ENCODE measurements around the gene LMO7.

Gene LMO7

DNA sequence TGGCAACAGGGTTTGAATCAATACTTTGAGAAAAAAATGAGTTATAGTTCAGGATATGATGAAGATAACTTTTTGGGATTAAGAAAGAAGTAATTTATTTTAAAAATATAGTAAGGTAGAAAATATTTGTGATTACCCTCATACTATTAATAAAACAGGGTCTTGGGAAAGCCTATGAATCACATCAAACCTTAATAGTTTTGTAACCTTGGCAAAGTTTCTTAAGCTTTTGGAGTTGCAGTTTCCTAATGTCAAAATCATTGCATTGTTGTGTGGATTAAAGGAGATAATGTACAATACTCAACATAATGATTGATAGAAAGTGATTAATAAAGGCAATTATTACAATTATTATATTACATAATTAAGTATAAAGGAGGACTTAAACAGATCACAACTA, 149.0 kb downstream of the LMO7 start:
- no peak overlapping the region for H3K4me2 ChIP-seq (ENCODE audit: low read length, poor library complexity, severe bottlenecking)
- no peak overlapping the region for H2BK15ac ChIP-seq (ENCODE audit: low read depth, poor library complexity, severe bottlenecking)
- H3K9ac ChIP-seq (ENCODE audit: low read length): peak overlapping the region; percentile 22
- no peak overlapping the region for H2BK12ac ChIP-seq (ENCODE audit: low read length in 2 of 2)
- H2AK5ac ChIP-seq (ENCODE audit: low read length, severe bottlenecking): no peak overlapping the region
- H3K9me3 ChIP-seq (ENCODE audit: control insufficient read depth, low read length): no peaks in the 10 kb centered on the region
- H2BK5ac ChIP-seq (ENCODE audit: low read depth, low read length, poor library complexity, severe bottlenecking): no peak overlapping the region
- no peaks in the 10 kb centered on the region for H3K27me3 ChIP-seq (ENCODE audit: control insufficient read depth in 1 of 2, insufficient read depth in 1 of 2, low read length in 2 of 2)
- no peak for DNase-seq
- H3K4me1 ChIP-seq (ENCODE audit: control insufficient read depth, insufficient read depth, low read depth, low read length): peaks cover 2% of the 10 kb centered on the region
- H4K91ac ChIP-seq (ENCODE audit: low read length): no peak overlapping the region
- H4K8ac ChIP-seq (ENCODE audit: low read length): no peak overlapping the region
- H3K36me3 ChIP-seq (ENCODE audit: control insufficient read depth in 1 of 2, insufficient read depth in 2 of 2, low read depth in 1 of 2, low read length in 2 of 2): peaks cover 0 to 9% of the 10 kb centered on the region in 2 experiments
- H3K4me3 ChIP-seq (ENCODE audit: insufficient read depth in 1 of 2, low read depth in 1 of 2, low read length in 2 of 2): no peak overlapping the region
- no peak overlapping the region for H2BK120ac ChIP-seq (ENCODE audit: low read depth, low read length)
- no peak overlapping the region for H3K4ac ChIP-seq (ENCODE audit: low read depth in 1 of 2, low read length in 2 of 2)
- no peak overlapping the region for H2AFZ ChIP-seq (ENCODE audit: low read depth, low read length)
- no peak overlapping the region for H3K18ac ChIP-seq (ENCODE audit: low read depth in 1 of 2, low read length in 2 of 2)
- no peak overlapping the region for H3K14ac ChIP-seq (ENCODE audit: low read length in 2 of 2)
- no peak overlapping the region for H3K27ac ChIP-seq (ENCODE audit: low read length, poor library complexity, severe bottlenecking)
- H3K23ac ChIP-seq (ENCODE audit: low read length in 2 of 2): no peak overlapping the region
- H3K79me1 ChIP-seq (replicated peaks; ENCODE audit: low read length, poor library complexity, severe bottlenecking): peaks cover 24% of the 10 kb centered on the region

DNA sequence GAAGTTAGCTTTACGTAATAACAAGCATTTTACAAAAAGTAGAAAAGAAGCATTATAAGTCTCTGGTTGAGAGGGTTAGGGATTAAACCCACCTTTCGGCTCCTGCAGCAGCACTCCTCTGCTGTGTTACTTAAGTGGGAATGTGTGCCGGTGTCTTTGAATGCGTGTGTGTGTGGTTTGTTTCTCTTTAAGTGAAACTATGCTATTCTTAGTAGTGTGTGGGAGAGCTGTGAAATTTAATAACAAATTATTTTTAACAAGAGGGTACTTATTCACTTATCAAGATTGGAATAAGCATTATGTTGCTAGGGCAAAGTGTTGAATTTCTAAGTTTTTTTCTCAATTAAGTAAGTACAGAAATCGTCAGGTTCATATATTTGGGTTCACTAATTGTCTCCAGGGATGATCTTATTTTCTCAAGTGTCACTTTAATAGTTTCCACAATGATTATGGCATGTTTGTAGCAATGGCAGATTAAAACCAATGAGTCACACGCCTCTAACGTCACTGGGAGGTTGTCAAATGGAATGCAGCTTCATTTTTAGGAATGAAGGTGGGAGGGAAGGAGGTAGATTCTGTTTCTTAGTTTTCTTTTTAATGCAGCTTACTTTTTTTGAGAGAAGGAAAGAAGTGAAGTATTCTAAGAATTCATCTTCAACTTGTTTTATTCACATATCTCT, 151.3 kb downstream of the LMO7 start:
- peaks cover 0 to 4% of the 10 kb centered on the region in 2 experiments for H3K36me3 ChIP-seq (ENCODE audit: control insufficient read depth in 1 of 2, insufficient read depth in 2 of 2, low read depth in 1 of 2, low read length in 2 of 2)
- H3K4me2 ChIP-seq (ENCODE audit: low read length, poor library complexity, severe bottlenecking): no peak overlapping the region
- no peak overlapping the region for H3K14ac ChIP-seq (ENCODE audit: low read length in 2 of 2)
- H3K27me3 ChIP-seq (ENCODE audit: control insufficient read depth in 1 of 2, insufficient read depth in 1 of 2, low read length in 2 of 2): no peaks in the 10 kb centered on the region
- no peak overlapping the region for H3K4me3 ChIP-seq (ENCODE audit: insufficient read depth in 1 of 2, low read depth in 1 of 2, low read length in 2 of 2)
- no peaks in the 10 kb centered on the region for H3K9me3 ChIP-seq (ENCODE audit: control insufficient read depth, low read length)
- peaks cover 4% of the 10 kb centered on the region for H3K4me1 ChIP-seq (ENCODE audit: control insufficient read depth, insufficient read depth, low read depth, low read length)
- no peak overlapping the region for H2BK120ac ChIP-seq (ENCODE audit: low read depth, low read length)
- no peak overlapping the region for H3K27ac ChIP-seq (ENCODE audit: low read length, poor library complexity, severe bottlenecking)
- H2BK12ac ChIP-seq (ENCODE audit: low read length in 2 of 2): no peak overlapping the region
- WGBS: 80% methylated on average over 7 of the region's 7 CpGs
- H2BK5ac ChIP-seq (ENCODE audit: low read depth, low read length, poor library complexity, severe bottlenecking): no peak overlapping the region
- H2BK15ac ChIP-seq (ENCODE audit: low read depth, poor library complexity, severe bottlenecking): no peak overlapping the region
- no peak overlapping the region for H4K91ac ChIP-seq (ENCODE audit: low read length)
- no peak overlapping the region for H3K9ac ChIP-seq (ENCODE audit: low read length)
- DNase-seq: peak; percentile 47
- H3K4ac ChIP-seq (ENCODE audit: low read depth in 1 of 2, low read length in 2 of 2): no peak overlapping the region
- H2AK5ac ChIP-seq (ENCODE audit: low read length, severe bottlenecking): no peak overlapping the region
- H2AFZ ChIP-seq (ENCODE audit: low read depth, low read length): no peak overlapping the region
- no peak overlapping the region for H3K23ac ChIP-seq (ENCODE audit: low read length in 2 of 2)
- H3K79me1 ChIP-seq (replicated peaks; ENCODE audit: low read length, poor library complexity, severe bottlenecking): peaks cover 32% of the 10 kb centered on the region
- no peak overlapping the region for H3K18ac ChIP-seq (ENCODE audit: low read depth in 1 of 2, low read length in 2 of 2)
- H4K8ac ChIP-seq (ENCODE audit: low read length): no peak overlapping the region

DNA sequence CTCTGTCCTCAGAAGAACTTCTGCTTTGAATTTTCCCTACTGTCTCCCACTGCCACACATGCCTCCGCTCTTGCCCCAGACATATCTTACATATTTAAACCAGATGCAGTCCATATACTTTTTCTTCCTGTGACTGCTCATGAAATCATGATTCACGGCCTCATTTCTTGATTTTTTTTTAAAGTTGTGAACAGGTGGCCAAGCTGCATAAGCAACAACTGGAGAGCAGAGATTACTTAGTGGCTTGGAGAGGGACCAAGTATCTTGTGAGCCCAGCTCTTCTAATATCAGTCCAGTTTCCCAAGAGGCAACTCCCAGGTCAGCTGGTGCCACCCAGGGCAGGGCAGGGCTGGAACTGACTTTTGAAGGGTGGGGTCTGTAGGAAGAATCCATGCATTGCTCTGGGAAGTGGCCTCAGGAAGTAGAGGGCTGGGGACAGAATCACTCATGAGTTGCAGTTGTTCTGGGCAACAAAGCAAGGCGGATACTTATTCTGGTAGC, 152.4 kb downstream of the LMO7 start:
- Histone ChIP-seq H2AK5ac (ENCODE audit: low read length, severe bottlenecking) (no peak overlapping the region), H3K9me3 (ENCODE audit: control insufficient read depth, low read length) (no peaks in the 10 kb centered on the region), H3K27me3 (ENCODE audit: control insufficient read depth in 1 of 2, insufficient read depth in 1 of 2, low read length in 2 of 2) (no peaks in the 10 kb centered on the region), H3K9ac (ENCODE audit: low read length) (no peak overlapping the region), H3K23ac (ENCODE audit: low read length in 2 of 2) (no peak overlapping the region), H3K4me1 (ENCODE audit: control insufficient read depth, insufficient read depth, low read depth, low read length) (peaks cover 4% of the 10 kb centered on the region), H3K36me3 (ENCODE audit: control insufficient read depth in 1 of 2, insufficient read depth in 2 of 2, low read depth in 1 of 2, low read length in 2 of 2) (no peaks in the 10 kb centered on the region), H3K18ac (ENCODE audit: low read depth in 1 of 2, low read length in 2 of 2) (no peak overlapping the region), H2BK12ac (ENCODE audit: low read length in 2 of 2) (peak overlapping the region in 1 of 2 experiments; percentile 42), H4K8ac (ENCODE audit: low read length) (no peak overlapping the region), H2BK5ac (ENCODE audit: low read depth, low read length, poor library complexity, severe bottlenecking) (no peak overlapping the region), H2BK120ac (ENCODE audit: low read depth, low read length) (no peak overlapping the region), H3K4ac (ENCODE audit: low read depth in 1 of 2, low read length in 2 of 2) (peak overlapping the region in 1 of 2 experiments; percentile 19), H3K79me1 (replicated peaks; ENCODE audit: low read length, poor library complexity, severe bottlenecking) (peaks cover 25% of the 10 kb centered on the region), H3K27ac (ENCODE audit: low read length, poor library complexity, severe bottlenecking) (no peak overlapping the region), H4K91ac (ENCODE audit: low read length) (no peak overlapping the region), H2AFZ (ENCODE audit: low read depth, low read length) (no peak overlapping the region), H3K14ac (ENCODE audit: low read length in 2 of 2) (no peak overlapping the region), H3K4me2 (ENCODE audit: low read length, poor library complexity, severe bottlenecking) (no peak overlapping the region), H2BK15ac (ENCODE audit: low read depth, poor library complexity, severe bottlenecking) (no peak overlapping the region), H3K4me3 (ENCODE audit: insufficient read depth in 1 of 2, low read depth in 1 of 2, low read length in 2 of 2) (peak overlapping the region in 1 of 2 experiments; percentile 25)
- DNase-seq: peak; percentile 75
- 69% methylated on average over 3 of the region's 3 CpGs for WGBS

DNA sequence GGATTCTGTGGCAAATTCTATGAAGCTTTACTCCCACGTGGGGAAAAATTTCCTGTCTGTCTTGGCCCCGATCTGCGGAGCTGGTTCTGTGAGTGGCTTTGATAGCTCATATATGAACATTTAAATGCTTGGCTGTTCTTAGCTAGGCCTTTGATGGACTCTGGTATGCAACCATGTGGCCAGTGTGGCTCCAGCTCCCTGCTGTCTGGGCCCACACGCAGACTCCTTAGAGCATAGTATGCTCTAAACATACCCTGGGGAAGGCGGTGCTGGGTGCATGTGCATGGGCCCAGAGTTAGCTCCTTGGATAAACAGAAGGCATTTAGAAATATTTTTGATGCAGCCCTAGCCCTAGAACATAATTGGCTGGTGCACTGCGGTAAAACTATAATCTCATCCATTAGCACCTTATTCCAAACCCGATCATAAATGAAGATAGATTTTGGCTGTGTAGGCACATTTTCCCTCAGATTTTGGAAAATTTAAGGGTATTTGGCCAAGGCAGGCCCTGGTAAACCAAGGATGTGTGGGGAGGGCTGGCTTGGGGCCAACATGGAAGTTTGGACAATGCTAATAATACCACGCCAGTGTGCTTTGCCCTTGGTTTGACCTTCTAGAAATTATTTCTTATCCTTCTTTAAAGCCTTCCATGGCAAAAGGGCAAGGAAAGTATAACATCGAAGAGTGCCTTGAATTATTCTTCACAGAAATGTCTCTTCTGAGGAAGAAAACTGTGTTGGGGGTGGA, 153.5 kb downstream of the LMO7 start:
- Histone ChIP-seq H2AK5ac (ENCODE audit: low read length, severe bottlenecking) (peak overlapping the region; percentile 7), H3K9ac (ENCODE audit: low read length) (peak overlapping the region; percentile 9), H3K14ac (ENCODE audit: low read length in 2 of 2) (no peak overlapping the region), H4K8ac (ENCODE audit: low read length) (peak overlapping the region; percentile 12), H2BK120ac (ENCODE audit: low read depth, low read length) (no peak overlapping the region), H3K79me1 (replicated peaks; ENCODE audit: low read length, poor library complexity, severe bottlenecking) (peaks cover 25% of the 10 kb centered on the region), H2BK15ac (ENCODE audit: low read depth, poor library complexity, severe bottlenecking) (no peak overlapping the region), H2BK12ac (ENCODE audit: low read length in 2 of 2) (no peak overlapping the region), H3K27me3 (ENCODE audit: control insufficient read depth in 1 of 2, insufficient read depth in 1 of 2, low read length in 2 of 2) (no peaks in the 10 kb centered on the region), H3K4me1 (ENCODE audit: control insufficient read depth, insufficient read depth, low read depth, low read length) (peaks cover 4% of the 10 kb centered on the region), H3K4me3 (ENCODE audit: insufficient read depth in 1 of 2, low read depth in 1 of 2, low read length in 2 of 2) (no peak overlapping the region), H3K4ac (ENCODE audit: low read depth in 1 of 2, low read length in 2 of 2) (no peak overlapping the region), H3K4me2 (ENCODE audit: low read length, poor library complexity, severe bottlenecking) (no peak overlapping the region), H4K91ac (ENCODE audit: low read length) (no peak overlapping the region), H3K36me3 (ENCODE audit: control insufficient read depth in 1 of 2, insufficient read depth in 2 of 2, low read depth in 1 of 2, low read length in 2 of 2) (no peaks in the 10 kb centered on the region), H2AFZ (ENCODE audit: low read depth, low read length) (no peak overlapping the region), H3K9me3 (ENCODE audit: control insufficient read depth, low read length) (no peaks in the 10 kb centered on the region), H3K27ac (ENCODE audit: low read length, poor library complexity, severe bottlenecking) (no peak overlapping the region), H3K18ac (ENCODE audit: low read depth in 1 of 2, low read length in 2 of 2) (peak overlapping the region in 1 of 2 experiments; percentile 14), H2BK5ac (ENCODE audit: low read depth, low read length, poor library complexity, severe bottlenecking) (no peak overlapping the region), H3K23ac (ENCODE audit: low read length in 2 of 2) (no peak overlapping the region)
- WGBS: 89% methylated on average over 8 of the region's 9 CpGs
- DNase-seq: no peak
